GM12878 (cell line): ENCODE measurements around the gene HS1BP3. TPM values are rescaled to one million over a fixed set of nuclear protein-coding genes. Genes with fewer than 3 reads are reported as not detected.

Experiments
- ATAC-seq: fragments of 200-7000 bp; cut with Tn5 transposase; 3 replicates; pipeline ENCODE4 v1.9.1; 2020; ENCODE audit warnings: mild to moderate bottlenecking, moderate library complexity
- BruUV-seq: library from RNA; stranded (reverse); fragments of 400-500 nt; replicated peaks from 2 replicates; lab custom pipeline; 2021; lab: Mats Ljungman, UMichigan
- CTCF ChIA-PET: fragments of 300-600 bp; sonication (Branson Sonifier 250); formaldehyde crosslinking; extraction: SDS; loops from one replicate; lab custom pipeline; 2021; ENCODE audit warnings: inconsistent platforms; lab: Yijun Ruan, JAX
- POLR2A ChIA-PET: fragments of 350-600 bp; formaldehyde crosslinking; extraction: SDS; loops from one replicate; lab custom pipeline; 2021; ENCODE audit warnings: inconsistent platforms; lab: Charles Lee
- RAD21 ChIA-PET: fragments of 300-600 bp; sonication (Branson Sonifier 250); formaldehyde crosslinking; loops from one replicate; lab custom pipeline; 2023; ENCODE audit warnings: antibody characterized with exemption; ENCODE audit not compliant: unreplicated experiment; lab: Charles Lee
- SMC1A ChIA-PET: fragments of 300-600 bp; sonication (Branson Sonifier 250); formaldehyde crosslinking; loops from one replicate; lab custom pipeline; 2023; ENCODE audit not compliant: unreplicated experiment, uncharacterized antibody; lab: Charles Lee
- DNase-seq: peaks from one replicate; pipeline ENCODE4 v3.0.0-alpha.2; 2011; ENCODE audit warnings: low read depth, low spot score
- FAIRE-seq: peaks from 3 replicates; lab custom pipeline; 2011; peaks lifted over from hg19 to GRCh38; lab: Jason Lieb, UNC
- H2AFZ ChIP-seq: 2 replicates; pipeline ENCODE4 v1.6.0; 2011; ENCODE audit warnings: low read depth, low read length, control low read depth; ENCODE audit not compliant: control insufficient read depth
- H3K27ac ChIP-seq: 2 replicates; pipeline ENCODE4 v1.5.1; 2011; ENCODE audit warnings: control low read depth; ENCODE audit not compliant: control insufficient read depth, insufficient read depth
- H3K27me3 ChIP-seq, 2 experiments: replicated peaks in 1 of 2; 2 replicates each; pipeline versions ENCODE4 v1.6.0 to v1.6.1; 2011; ENCODE audit warnings: low read length in 1 of 2; ENCODE audit not compliant: control insufficient read depth in 2 of 2, insufficient read depth in 2 of 2
- H3K36me3 ChIP-seq, 2 experiments: 2 replicates each; pipeline ENCODE4 v1.5.1; 2011; ENCODE audit warnings: low read length in 1 of 2; ENCODE audit not compliant: control insufficient read depth in 2 of 2, insufficient read depth in 2 of 2
- H3K4me1 ChIP-seq: 2 replicates; pipeline ENCODE4 v1.6.1; 2011; ENCODE audit warnings: mild to moderate bottlenecking, low read length, moderate library complexity, mixed read lengths; ENCODE audit not compliant: control insufficient read depth, insufficient read depth
- H3K4me2 ChIP-seq: 2 replicates; pipeline ENCODE4 v1.6.0; 2011; ENCODE audit warnings: control low read depth; ENCODE audit not compliant: control insufficient read depth, insufficient read depth
- H3K4me3 ChIP-seq: fragments of 200-600 bp; sonication (generic); 2 replicates; pipeline ENCODE4 v1.5.1; 2016
- H3K79me2 ChIP-seq: 2 replicates; pipeline ENCODE4 v1.6.0; 2011; ENCODE audit warnings: low read length; ENCODE audit not compliant: control insufficient read depth, insufficient read depth
- H3K9ac ChIP-seq: 2 replicates; pipeline ENCODE4 v1.8.0; 2011; ENCODE audit warnings: low read length, control low read depth, mixed read lengths; ENCODE audit not compliant: control insufficient read depth, insufficient read depth
- H3K9me3 ChIP-seq: replicated peaks from 3 replicates; pipeline ENCODE4 v1.5.1; 2011; ENCODE audit warnings: mild to moderate bottlenecking, low read length; ENCODE audit not compliant: control insufficient read depth, insufficient read depth
- H4K20me1 ChIP-seq: 2 replicates; pipeline ENCODE4 v1.6.0; 2011; ENCODE audit not compliant: control insufficient read depth, insufficient read depth
- ATF7 ChIP-seq: fragments of 450-650 bp; IDR thresholded peaks from 2 replicates; pipeline ENCODE4 v1.6.1; 2016; ENCODE audit warnings: low read depth, mild to moderate bottlenecking
- BMI1 ChIP-seq: fragments of 450-650 bp; IDR thresholded peaks from 2 replicates; pipeline ENCODE4 v1.6.1; 2016; ENCODE audit warnings: mild to moderate bottlenecking, moderate library complexity, borderline replicate concordance
- MXI1 ChIP-seq: fragments of 150-350 bp; IDR thresholded peaks from 2 replicates; pipeline ENCODE4 v1.6.1; 2011; ENCODE audit warnings: low read depth, mild to moderate bottlenecking, inconsistent platforms, low read length, improper control_type of control experiment
- PAX5 ChIP-seq: IDR thresholded peaks from 2 replicates; pipeline ENCODE4 v1.6.1; 2011; ENCODE audit warnings: low read depth, low read length, borderline replicate concordance
- PAX8 ChIP-seq: fragments of 450-650 bp; IDR thresholded peaks from 2 replicates; pipeline ENCODE4 v1.6.1; 2017; ENCODE audit warnings: mild to moderate bottlenecking, moderate library complexity
- RAD21 ChIP-seq: IDR thresholded peaks from 2 replicates; pipeline ENCODE4 v1.6.1; 2011; ENCODE audit warnings: mild to moderate bottlenecking, low read depth, low read length, moderate library complexity; ENCODE audit not compliant: insufficient read depth
- SREBF1 ChIP-seq: IDR thresholded peaks from 2 replicates; pipeline ENCODE4 v1.6.1; 2012; ENCODE audit warnings: mild to moderate bottlenecking, low read length
- TCF7 ChIP-seq: IDR thresholded peaks from 2 replicates; pipeline ENCODE4 v1.6.1; 2014; ENCODE audit warnings: antibody characterized with exemption, borderline replicate concordance
- ZBTB11 ChIP-seq: fragments of 450-650 bp; formaldehyde crosslinking; IDR thresholded peaks from 2 replicates; pipeline ENCODE4 v1.5.0; 2022; ENCODE audit warnings: mild to moderate bottlenecking, missing genetic modification characterization
- WGBS: methylation state at CpG from one replicate; pipeline ENCODE4 v1.1.6; 2016; ENCODE audit warnings: low lambda C conversion rate; ENCODE audit not compliant: insufficient replicate concordance, insufficient coverage; ENCODE audit errors: missing lambda C conversion rate; 5-methylcytosine and 5-hydroxymethylcytosine counted together
- in situ Hi-C: fragments of 300-500 bp; cut with MboI; formaldehyde crosslinking; loops from 9 replicates; pipeline ENCODE4 v1.14.3; 2018; ENCODE audit warnings: mixed read lengths
- intact Hi-C: fragments of 100-400 bp; cut with micrococcal nuclease; formaldehyde crosslinking; loops from one replicate; pipeline ENCODE4 v1.14.2; 2022; ENCODE audit not compliant: unreplicated experiment
- polyA plus RNA-seq, 11 experiments: library from polyadenylated mRNA; depleted of rRNA in 4 of 11; unstranded in 6 of 11; stranded (reverse) in 5 of 11; fragments of >200 nt; fragmentation: Nextera tagmentation in 4 of 11; fragmentation: Illumina TruSeq in 1 of 11; extraction: Ambion mirVana in 4 of 11; extraction: Trizol in 1 of 11; gene quantifications; 1 replicate in 1 of 11; 2 replicates in 10 of 11; pipeline versions ENCODE4 v1.2.1 to v1.2.3, GENCODE V29; 2011 to 2016; ENCODE audit warnings: inconsistent platforms in 2 of 11, missing spikeins in 2 of 11, low read depth in 1 of 11
- total RNA-seq, 4 experiments: library from RNA; depleted of rRNA in 3 of 4; stranded (reverse); fragments of >200 nt in 3 of 4; fragmentation: Illumina TruSeq in 1 of 4; extraction: Trizol in 1 of 4; gene quantifications; 2 replicates each; pipeline versions ENCODE4 v1.2.1 to v1.2.3, GENCODE V29; 2013 to 2021
- TF ChIP-seq, protein P1 (sequence below): IDR thresholded peaks from 2 replicates; pipeline ENCODE4 v1.6.1; 2011; ENCODE audit warnings: low read depth, low read length, improper control_type of control experiment, borderline replicate concordance

HS1BP3 gene
- total and polyA plus RNA-seq, 10 of the 15 experiments (the other 5 are each of a cell fraction or from before 2014, with no cell fraction given) = 0.47 to 7.2 (median 4.6) TPM

GRCh38 chr2:20570249-20570648 lies 80.6 kb downstream of the HS1BP3 start (continued):
- TF ChIP-seq ZBTB11 (CRISPR knock-in tag) (no peak), RAD21 (no peak), TCF7 (no peak), PAX5 (no peak), BMI1 (no peak), ATF7 (no peak)
- TF ChIP-seq, protein P1, sequence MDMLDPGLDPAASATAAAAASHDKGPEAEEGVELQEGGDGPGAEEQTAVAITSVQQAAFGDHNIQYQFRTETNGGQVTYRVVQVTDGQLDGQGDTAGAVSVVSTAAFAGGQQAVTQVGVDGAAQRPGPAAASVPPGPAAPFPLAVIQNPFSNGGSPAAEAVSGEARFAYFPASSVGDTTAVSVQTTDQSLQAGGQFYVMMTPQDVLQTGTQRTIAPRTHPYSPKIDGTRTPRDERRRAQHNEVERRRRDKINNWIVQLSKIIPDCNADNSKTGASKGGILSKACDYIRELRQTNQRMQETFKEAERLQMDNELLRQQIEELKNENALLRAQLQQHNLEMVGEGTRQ = no peak

DNA sequence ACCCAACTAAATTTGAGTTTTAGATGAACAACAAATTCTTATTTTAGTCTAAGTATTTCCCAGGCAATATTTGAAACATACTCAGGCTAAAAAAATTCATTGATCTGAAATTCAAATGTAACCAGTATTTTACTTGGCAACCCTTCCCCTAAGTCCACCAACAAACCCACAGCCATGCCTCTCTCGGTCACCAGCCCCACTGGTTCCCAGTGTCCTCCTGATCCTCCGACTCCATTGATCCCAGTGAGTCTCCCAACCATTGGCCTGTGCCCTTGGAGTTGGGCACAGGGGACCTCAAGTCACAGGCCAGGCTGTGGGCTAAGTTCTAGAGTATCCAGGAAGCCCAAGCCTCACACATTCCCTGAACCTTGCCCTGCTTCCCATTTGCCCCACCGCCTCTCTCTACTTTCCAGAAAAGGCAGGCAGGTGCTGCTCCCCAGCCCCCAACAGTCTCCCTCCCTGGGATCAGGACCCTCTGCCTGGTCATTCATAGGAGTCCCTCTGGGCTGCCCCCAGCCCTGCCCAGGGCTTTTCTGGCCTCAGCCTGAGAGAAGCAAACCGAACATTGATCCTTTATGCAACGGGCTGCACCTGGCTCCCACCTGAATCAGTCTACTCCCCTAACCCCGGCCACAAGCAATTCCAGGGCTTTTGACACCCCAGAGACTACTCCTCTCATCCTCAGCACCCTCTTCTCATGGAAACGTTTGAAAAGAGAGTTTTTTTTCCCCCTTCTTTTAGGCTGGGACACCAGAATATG lies 81.3 kb downstream of the HS1BP3 start:
- Histone ChIP-seq H3K36me3 (no peaks in the 10 kb centered on the region), H3K4me2 (no peak overlapping the region), H3K9ac (no peak overlapping the region), H3K79me2 (no peaks in the 10 kb centered on the region), H3K4me3 (no peak overlapping the region), H3K27ac (no peak overlapping the region), H3K4me1 (no peaks in the 10 kb centered on the region; the same call in 1 of the 2 replicates), H4K20me1 (no peaks in the 10 kb centered on the region), H3K27me3 (no peaks in the 10 kb centered on the region; a peak in 1 of 4 replicates), H2AFZ (no peak overlapping the region), H3K9me3 (no peaks in the 10 kb centered on the region)
- 40% methylated on average over 7 of the region's 7 CpGs for WGBS
- intact Hi-C loops = no loop called here
- RAD21 ChIA-PET = no interaction called here
- ATAC-seq = no peak
- DNase-seq = no peak
- in situ Hi-C loops = no loop called here
- BruUV-seq = no TSS peak
- SMC1A ChIA-PET = interaction anchor here (1.3 kb wide), 1 partner anchor 45 kb away, joined by 3 read pairs; no protein-coding TSS in a partner anchor
- POLR2A ChIA-PET = no interaction called here
- FAIRE-seq = no peak
- CTCF ChIA-PET = interaction anchor here (1.2 kb wide), 1 partner anchor 26 kb away, joined by 4 read pairs; no protein-coding TSS in a partner anchor
- TF ChIP-seq SREBF1 (no peak), MXI1 (no peak), PAX8 (no peak)
